Measurements from ENCODE around the gene LIPA.

GRCh38 chr10:89171996-89172395, 79.6 kb downstream of the LIPA start:
- TF ChIP-seq ATF6 (CRISPR knock-in tag; IDR thresholded peaks at IDR 0.05) = no peak
- TF ChIP-seq ZNF317 (CRISPR knock-in tag; IDR thresholded peaks at IDR 0.05; ENCODE audit: borderline replicate concordance, low read depth) = no peak
- TF ChIP-seq CTCF (IDR thresholded peaks at IDR 0.05) = no peak
- TF ChIP-seq MAX (CRISPR knock-in tag; IDR thresholded peaks at IDR 0.05) = no peak
- TF ChIP-seq FOXJ3 (CRISPR knock-in tag; IDR thresholded peaks at IDR 0.05; ENCODE audit: borderline replicate concordance) = no peak
- no peak for TF ChIP-seq RELA (CRISPR knock-in tag; IDR thresholded peaks at IDR 0.05; ENCODE audit: borderline replicate concordance)
- TF ChIP-seq MLX (CRISPR knock-in tag; IDR thresholded peaks at IDR 0.05) = no peak
- TF ChIP-seq HMGXB4 (CRISPR knock-in tag; IDR thresholded peaks at IDR 0.05) = no peak
- no peak for TF ChIP-seq ZBTB43 (CRISPR knock-in tag; IDR thresholded peaks at IDR 0.05)
- no peak for TF ChIP-seq ATF2 (CRISPR knock-in tag; IDR thresholded peaks at IDR 0.05; ENCODE audit: borderline replicate concordance, low read depth)
- TF ChIP-seq KAT7 (CRISPR knock-in tag; IDR thresholded peaks at IDR 0.05; ENCODE audit: borderline replicate concordance) = no peak
- TF ChIP-seq ZNF671 (CRISPR knock-in tag; IDR thresholded peaks at IDR 0.05) = no peak
